ENCODE data around the gene ARL15. TPM values are rescaled to one million over a fixed set of nuclear protein-coding genes. Genes with fewer than 3 reads are reported as not detected.

Gene ARL15
- total and polyA plus RNA-seq, 9 of the 15 experiments (the other 6 are each of a cell fraction or from before 2014, with no cell fraction given) = 18.5 to 80.4 (median 57.0) TPM

DNA sequence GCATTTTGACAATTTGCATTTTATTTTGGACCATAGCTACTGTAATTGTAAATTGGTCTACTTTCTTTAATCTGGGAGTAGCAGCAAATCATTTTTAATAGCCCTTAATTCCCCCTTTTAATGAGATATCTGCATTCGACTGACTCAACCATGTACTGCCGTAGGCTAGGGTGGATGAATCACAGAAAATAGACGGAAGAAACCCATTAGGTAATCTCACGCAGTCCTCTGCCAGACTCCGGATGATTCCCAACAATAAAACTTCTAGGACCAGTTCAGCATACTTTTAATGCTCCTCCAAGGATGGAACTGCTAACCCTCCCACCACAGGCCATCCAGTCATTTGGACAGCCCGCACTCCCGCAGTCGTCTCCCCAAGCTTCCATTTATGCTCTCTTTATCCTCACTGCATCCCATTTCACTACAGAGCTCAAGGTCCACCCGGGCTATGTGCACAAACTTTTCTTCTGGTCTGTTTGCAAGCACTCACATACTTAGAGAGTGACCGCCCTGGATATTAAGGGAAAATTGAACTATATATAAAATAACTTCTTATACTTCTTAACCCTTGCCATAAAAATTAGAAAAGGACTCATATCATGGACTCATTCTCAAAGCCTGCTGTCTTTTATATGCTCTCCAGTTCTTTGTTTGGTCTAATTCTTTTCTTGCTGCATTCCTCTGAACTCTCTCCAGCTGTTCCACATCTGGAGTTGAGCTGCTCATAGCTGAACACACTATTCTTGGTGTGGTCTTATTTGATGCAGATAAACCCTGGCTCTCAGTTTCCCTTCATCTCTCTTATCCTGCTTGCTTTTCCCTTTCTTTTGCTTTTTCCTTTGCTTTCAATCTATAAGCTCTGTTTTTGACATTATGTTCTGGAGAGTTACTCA is 326.6 kb downstream of the ARL15 start:
- Histone ChIP-seq H3K9me1 (ENCODE audit: control insufficient read depth, insufficient read depth, low read length) (no peaks in the 10 kb centered on the region), H3K9me3 (replicated peaks; ENCODE audit: control insufficient read depth, insufficient read depth, low read depth, low read length) (no peaks in the 10 kb centered on the region; the same call in 1 of the 2 replicates), H3K4me3 (no peak overlapping the region), H2AFZ (ENCODE audit: low read depth, low read length) (no peak overlapping the region), H4K20me1 (replicated peaks; ENCODE audit: control insufficient read depth, insufficient read depth, low read length) (no peaks in the 10 kb centered on the region), H3K27me3 (ENCODE audit: control insufficient read depth in 2 of 2, insufficient read depth in 2 of 2, low read length in 2 of 2) (no peaks in the 10 kb centered on the region), H3K4me1 (replicated peaks in 1 of 2; ENCODE audit: control insufficient read depth in 2 of 2, insufficient read depth in 2 of 2, low read length in 2 of 2) (no peaks in the 10 kb centered on the region), H3K27ac (ENCODE audit: extremely low read depth, low read depth, low read length) (no peak overlapping the region), H3K79me2 (ENCODE audit: control insufficient read depth, insufficient read depth, low read length) (no peaks in the 10 kb centered on the region), H3K4me2 (ENCODE audit: insufficient read depth, low read length) (no peak overlapping the region), H3K36me3 (ENCODE audit: control insufficient read depth, insufficient read depth, low read length) (peaks cover 4% of the 10 kb centered on the region; the same call in 2 of the 3 replicates), H3K9ac (ENCODE audit: insufficient read depth in 1 of 2, low read depth in 2 of 2, low read length in 2 of 2) (no peak overlapping the region)
- DNase-seq (ENCODE audit: extremely low read depth in 1 of 4, low spot score in 3 of 4) = no peak
- FAIRE-seq = no peak
- in situ Hi-C loops (cut with MboI) (no loop called here), intact Hi-C loops (cut with micrococcal nuclease) (no loop called here)
- CTCF ChIA-PET (ENCODE audit: low intra/inter-chr PET ratio) = no interaction called here
- POLR2A ChIA-PET = no interaction called here
- no TSS peak for BruUV-seq (replicated peaks)
- ATAC-seq = no peak
- WGBS (ENCODE audit: insufficient coverage, low coverage, missing lambda C conversion rate) = 87% methylated on average over 10 of the region's 10 CpGs
- TF ChIP-seq, protein P1, sequence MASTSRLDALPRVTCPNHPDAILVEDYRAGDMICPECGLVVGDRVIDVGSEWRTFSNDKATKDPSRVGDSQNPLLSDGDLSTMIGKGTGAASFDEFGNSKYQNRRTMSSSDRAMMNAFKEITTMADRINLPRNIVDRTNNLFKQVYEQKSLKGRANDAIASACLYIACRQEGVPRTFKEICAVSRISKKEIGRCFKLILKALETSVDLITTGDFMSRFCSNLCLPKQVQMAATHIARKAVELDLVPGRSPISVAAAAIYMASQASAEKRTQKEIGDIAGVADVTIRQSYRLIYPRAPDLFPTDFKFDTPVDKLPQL (IDR thresholded peaks at IDR 0.05; ENCODE audit: extremely low read depth, insufficient read length) = no peak
- TF ChIP-seq, protein P2, sequence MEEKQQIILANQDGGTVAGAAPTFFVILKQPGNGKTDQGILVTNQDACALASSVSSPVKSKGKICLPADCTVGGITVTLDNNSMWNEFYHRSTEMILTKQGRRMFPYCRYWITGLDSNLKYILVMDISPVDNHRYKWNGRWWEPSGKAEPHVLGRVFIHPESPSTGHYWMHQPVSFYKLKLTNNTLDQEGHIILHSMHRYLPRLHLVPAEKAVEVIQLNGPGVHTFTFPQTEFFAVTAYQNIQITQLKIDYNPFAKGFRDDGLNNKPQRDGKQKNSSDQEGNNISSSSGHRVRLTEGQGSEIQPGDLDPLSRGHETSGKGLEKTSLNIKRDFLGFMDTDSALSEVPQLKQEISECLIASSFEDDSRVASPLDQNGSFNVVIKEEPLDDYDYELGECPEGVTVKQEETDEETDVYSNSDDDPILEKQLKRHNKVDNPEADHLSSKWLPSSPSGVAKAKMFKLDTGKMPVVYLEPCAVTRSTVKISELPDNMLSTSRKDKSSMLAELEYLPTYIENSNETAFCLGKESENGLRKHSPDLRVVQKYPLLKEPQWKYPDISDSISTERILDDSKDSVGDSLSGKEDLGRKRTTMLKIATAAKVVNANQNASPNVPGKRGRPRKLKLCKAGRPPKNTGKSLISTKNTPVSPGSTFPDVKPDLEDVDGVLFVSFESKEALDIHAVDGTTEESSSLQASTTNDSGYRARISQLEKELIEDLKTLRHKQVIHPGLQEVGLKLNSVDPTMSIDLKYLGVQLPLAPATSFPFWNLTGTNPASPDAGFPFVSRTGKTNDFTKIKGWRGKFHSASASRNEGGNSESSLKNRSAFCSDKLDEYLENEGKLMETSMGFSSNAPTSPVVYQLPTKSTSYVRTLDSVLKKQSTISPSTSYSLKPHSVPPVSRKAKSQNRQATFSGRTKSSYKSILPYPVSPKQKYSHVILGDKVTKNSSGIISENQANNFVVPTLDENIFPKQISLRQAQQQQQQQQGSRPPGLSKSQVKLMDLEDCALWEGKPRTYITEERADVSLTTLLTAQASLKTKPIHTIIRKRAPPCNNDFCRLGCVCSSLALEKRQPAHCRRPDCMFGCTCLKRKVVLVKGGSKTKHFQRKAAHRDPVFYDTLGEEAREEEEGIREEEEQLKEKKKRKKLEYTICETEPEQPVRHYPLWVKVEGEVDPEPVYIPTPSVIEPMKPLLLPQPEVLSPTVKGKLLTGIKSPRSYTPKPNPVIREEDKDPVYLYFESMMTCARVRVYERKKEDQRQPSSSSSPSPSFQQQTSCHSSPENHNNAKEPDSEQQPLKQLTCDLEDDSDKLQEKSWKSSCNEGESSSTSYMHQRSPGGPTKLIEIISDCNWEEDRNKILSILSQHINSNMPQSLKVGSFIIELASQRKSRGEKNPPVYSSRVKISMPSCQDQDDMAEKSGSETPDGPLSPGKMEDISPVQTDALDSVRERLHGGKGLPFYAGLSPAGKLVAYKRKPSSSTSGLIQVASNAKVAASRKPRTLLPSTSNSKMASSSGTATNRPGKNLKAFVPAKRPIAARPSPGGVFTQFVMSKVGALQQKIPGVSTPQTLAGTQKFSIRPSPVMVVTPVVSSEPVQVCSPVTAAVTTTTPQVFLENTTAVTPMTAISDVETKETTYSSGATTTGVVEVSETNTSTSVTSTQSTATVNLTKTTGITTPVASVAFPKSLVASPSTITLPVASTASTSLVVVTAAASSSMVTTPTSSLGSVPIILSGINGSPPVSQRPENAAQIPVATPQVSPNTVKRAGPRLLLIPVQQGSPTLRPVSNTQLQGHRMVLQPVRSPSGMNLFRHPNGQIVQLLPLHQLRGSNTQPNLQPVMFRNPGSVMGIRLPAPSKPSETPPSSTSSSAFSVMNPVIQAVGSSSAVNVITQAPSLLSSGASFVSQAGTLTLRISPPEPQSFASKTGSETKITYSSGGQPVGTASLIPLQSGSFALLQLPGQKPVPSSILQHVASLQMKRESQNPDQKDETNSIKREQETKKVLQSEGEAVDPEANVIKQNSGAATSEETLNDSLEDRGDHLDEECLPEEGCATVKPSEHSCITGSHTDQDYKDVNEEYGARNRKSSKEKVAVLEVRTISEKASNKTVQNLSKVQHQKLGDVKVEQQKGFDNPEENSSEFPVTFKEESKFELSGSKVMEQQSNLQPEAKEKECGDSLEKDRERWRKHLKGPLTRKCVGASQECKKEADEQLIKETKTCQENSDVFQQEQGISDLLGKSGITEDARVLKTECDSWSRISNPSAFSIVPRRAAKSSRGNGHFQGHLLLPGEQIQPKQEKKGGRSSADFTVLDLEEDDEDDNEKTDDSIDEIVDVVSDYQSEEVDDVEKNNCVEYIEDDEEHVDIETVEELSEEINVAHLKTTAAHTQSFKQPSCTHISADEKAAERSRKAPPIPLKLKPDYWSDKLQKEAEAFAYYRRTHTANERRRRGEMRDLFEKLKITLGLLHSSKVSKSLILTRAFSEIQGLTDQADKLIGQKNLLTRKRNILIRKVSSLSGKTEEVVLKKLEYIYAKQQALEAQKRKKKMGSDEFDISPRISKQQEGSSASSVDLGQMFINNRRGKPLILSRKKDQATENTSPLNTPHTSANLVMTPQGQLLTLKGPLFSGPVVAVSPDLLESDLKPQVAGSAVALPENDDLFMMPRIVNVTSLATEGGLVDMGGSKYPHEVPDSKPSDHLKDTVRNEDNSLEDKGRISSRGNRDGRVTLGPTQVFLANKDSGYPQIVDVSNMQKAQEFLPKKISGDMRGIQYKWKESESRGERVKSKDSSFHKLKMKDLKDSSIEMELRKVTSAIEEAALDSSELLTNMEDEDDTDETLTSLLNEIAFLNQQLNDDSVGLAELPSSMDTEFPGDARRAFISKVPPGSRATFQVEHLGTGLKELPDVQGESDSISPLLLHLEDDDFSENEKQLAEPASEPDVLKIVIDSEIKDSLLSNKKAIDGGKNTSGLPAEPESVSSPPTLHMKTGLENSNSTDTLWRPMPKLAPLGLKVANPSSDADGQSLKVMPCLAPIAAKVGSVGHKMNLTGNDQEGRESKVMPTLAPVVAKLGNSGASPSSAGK (IDR thresholded peaks at IDR 0.05) = no peak
- TF ChIP-seq C11orf30 (IDR thresholded peaks at IDR 0.05; ENCODE audit: low read depth) (no peak), WHSC1 (IDR thresholded peaks at IDR 0.05; ENCODE audit: low read length) (no peak), TRIM28 (IDR thresholded peaks at IDR 0.05) (no peak), MAFF (IDR thresholded peaks at IDR 0.05; ENCODE audit: low read length) (no peak), DNMT1 (IDR thresholded peaks at IDR 0.05) (no peak)

Measured in K562 (cell line).